Keratinocyte (primary cell): ENCODE measurements around the gene TCP11L2. TPM values are rescaled to one million over a fixed set of nuclear protein-coding genes. Genes with fewer than 3 reads are reported as not detected.
A peak's percentile ranks its signal among the peaks of the same experiment; 100 is the strongest.

ENCODE experiments used
- DNase-seq: peaks from one replicate; pipeline ENCODE4 v3.0.0-alpha.2; 2011; ENCODE audit warnings: low read depth, missing footprints, low spot score
- FAIRE-seq: peaks from 2 replicates; lab custom pipeline; 2011; peaks lifted over from hg19 to GRCh38; lab: Jason Lieb, UNC
- H2AFZ ChIP-seq: 2 replicates; pipeline ENCODE4 v1.6.0; 2012; ENCODE audit warnings: low read length, control low read depth, inconsistent platforms; ENCODE audit not compliant: control insufficient read depth
- H3K27ac ChIP-seq: 2 replicates; pipeline ENCODE4 v1.5.1; 2011; ENCODE audit warnings: low read length; ENCODE audit not compliant: control insufficient read depth, insufficient read depth
- H3K27me3 ChIP-seq: 3 replicates; pipeline ENCODE4 v1.6.0; 2011; ENCODE audit warnings: low read length; ENCODE audit not compliant: control insufficient read depth, insufficient read depth; ENCODE audit errors: extremely low read depth
- H3K36me3 ChIP-seq, 2 experiments: 2 replicates in 1 of 2; 3 replicates in 1 of 2; pipeline ENCODE4 v1.5.1; 2011; ENCODE audit warnings: low read length in 2 of 2, mild to moderate bottlenecking in 1 of 2; ENCODE audit not compliant: control insufficient read depth in 2 of 2, insufficient read depth in 2 of 2; ENCODE audit errors: extremely low read depth in 1 of 2
- H3K4me1 ChIP-seq: 3 replicates; pipeline ENCODE4 v1.5.1; 2011; ENCODE audit warnings: low read length; ENCODE audit not compliant: control insufficient read depth, insufficient read depth; ENCODE audit errors: extremely low read depth
- H3K4me2 ChIP-seq: 3 replicates; pipeline ENCODE4 v1.6.0; 2011; ENCODE audit warnings: low read depth, low read length; ENCODE audit not compliant: control insufficient read depth, insufficient read depth; ENCODE audit errors: extremely low read depth
- H3K4me3 ChIP-seq, 3 experiments: fragments of 200-600 bp in 1 of 3; sonication (generic) in 1 of 3; 2 replicates in 2 of 3; 3 replicates in 1 of 3; pipeline ENCODE4 v1.5.1; 2011 to 2016; ENCODE audit warnings: low read length in 3 of 3, mild to moderate bottlenecking in 3 of 3, control low read depth in 2 of 3, inconsistent platforms in 1 of 3, low read depth in 1 of 3, mixed read lengths in 1 of 3, mixed run types in 1 of 3, moderate library complexity in 1 of 3; ENCODE audit not compliant: control insufficient read depth in 2 of 3, insufficient read depth in 2 of 3; ENCODE audit errors: extremely low read depth in 1 of 3
- H3K79me2 ChIP-seq: 2 replicates; pipeline ENCODE4 v1.6.0; 2012; ENCODE audit warnings: low read length; ENCODE audit not compliant: control insufficient read depth, insufficient read depth
- H3K9ac ChIP-seq: 3 replicates; pipeline ENCODE4 v1.6.0; 2011; ENCODE audit warnings: low read length; ENCODE audit not compliant: control insufficient read depth, insufficient read depth; ENCODE audit errors: extremely low read depth
- H3K9me1 ChIP-seq: 3 replicates; pipeline ENCODE4 v1.6.0; 2011; ENCODE audit warnings: low read length; ENCODE audit not compliant: control insufficient read depth, insufficient read depth; ENCODE audit errors: extremely low read depth
- H3K9me3 ChIP-seq: 2 replicates; pipeline ENCODE4 v1.5.1; 2012; ENCODE audit warnings: low read depth, low read length; ENCODE audit not compliant: control insufficient read depth
- H4K20me1 ChIP-seq: 3 replicates; pipeline ENCODE4 v1.6.0; 2011; ENCODE audit warnings: low read length; ENCODE audit not compliant: control insufficient read depth, insufficient read depth; ENCODE audit errors: extremely low read depth
- CTCF ChIP-seq, 3 experiments: IDR thresholded peaks in 1 of 3; conservative IDR thresholded peaks in 1 of 3; optimal IDR thresholded peaks in 1 of 3; 2 replicates in 2 of 3; 3 replicates in 1 of 3; pipeline versions ENCODE3 to v1.5.1; 2011; ENCODE audit warnings: low read length in 3 of 3, mild to moderate bottlenecking in 3 of 3, moderate library complexity in 2 of 3, control low read depth in 1 of 3, inconsistent platforms in 1 of 3; ENCODE audit not compliant: insufficient read depth in 2 of 3; ENCODE audit errors: extremely low read depth in 1 of 3
- EZH2 ChIP-seq: IDR thresholded peaks from one replicate; pipeline ENCODE4 v1.6.1; 2012; ENCODE audit warnings: inconsistent platforms, mild to moderate bottlenecking, low read length, moderate library complexity
- dilution Hi-C: fragments of 300-500 bp; cut with MboI; formaldehyde crosslinking; loops from one replicate; pipeline ENCODE4 v1.7.0; 2020; ENCODE audit warnings: low sequenced_read_pairs; ENCODE audit not compliant: extremely low pct_ligation_motif_present
- polyA plus RNA-seq, 5 experiments: library from polyadenylated mRNA; depleted of rRNA in 3 of 5; stranded (reverse) in 3 of 5; stranded (forward) in 1 of 5; unstranded in 1 of 5; fragments of >200 nt; gene quantifications; 1 replicate in 1 of 5; 2 replicates in 3 of 5; 3 replicates in 1 of 5; pipeline versions ENCODE4 v1.2.1 to v1.2.3, GENCODE V29; 2011 to 2012; ENCODE audit warnings: missing spikeins in 2 of 5, low read depth in 1 of 5, low replicate concordance in 1 of 5

Gene TCP11L2
- polyA plus RNA-seq, 1 donor (not counting 4 experiments of a cell fraction or from before 2014, with no cell fraction given), result 6.1 TPM

DNA sequence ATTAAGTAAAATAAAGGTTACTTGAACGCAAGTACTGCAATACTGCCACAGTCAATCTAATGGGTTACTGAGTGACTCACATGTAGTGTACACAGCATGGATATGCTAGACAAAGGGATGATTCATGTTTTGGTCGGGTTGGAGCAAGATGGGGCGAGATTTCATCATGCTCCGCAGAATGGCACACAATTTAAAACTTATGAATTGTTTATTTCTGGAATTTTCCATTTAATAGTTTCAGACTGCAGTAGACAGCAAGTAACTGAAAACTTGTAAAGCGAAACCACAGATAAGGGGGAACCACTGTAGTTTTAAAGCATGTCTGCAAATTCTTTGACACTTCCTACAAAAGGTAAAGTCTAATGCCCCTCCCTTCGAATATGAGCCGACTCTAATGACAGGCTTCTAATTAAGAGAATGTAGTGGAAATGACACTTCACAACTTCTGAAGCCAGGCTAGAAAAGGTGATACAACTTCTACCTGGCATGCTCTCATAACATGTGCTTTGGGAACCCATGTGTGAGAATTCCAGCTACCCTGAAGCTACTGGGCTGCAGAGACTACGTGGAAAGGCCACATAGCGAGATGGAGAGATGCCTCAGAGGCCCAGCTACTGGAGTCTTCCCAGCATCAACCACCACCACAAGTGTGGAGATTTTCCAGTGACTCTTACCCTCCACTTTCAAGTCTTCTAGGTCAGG is 13.9 kb upstream of the TCP11L2 start:
- no peak overlapping the region for H3K4me3 ChIP-seq
- H3K36me3 ChIP-seq, result peaks cover 0 to 4% of the 10 kb centered on the region in 2 experiments
- no peaks in the 10 kb centered on the region for H3K79me2 ChIP-seq
- H3K9me1 ChIP-seq, result no peaks in the 10 kb centered on the region
- peak overlapping the region; percentile 77 for H3K9ac ChIP-seq
- peak overlapping the region; percentile 100 for H3K27ac ChIP-seq
- FAIRE-seq (peak; percentile 81), DNase-seq (no peak)
- peaks cover 24% of the 10 kb centered on the region for H3K4me1 ChIP-seq
- peak overlapping the region; percentile 61 for H3K4me2 ChIP-seq
- no peaks in the 10 kb centered on the region for H3K9me3 ChIP-seq
- TF ChIP-seq EZH2 (no peak), CTCF (optimal IDR thresholded peaks at IDR 0.05 in 1 of 3, IDR thresholded peaks at IDR 0.05 in 1 of 3, conservative IDR thresholded peaks at IDR 0.05 in 1 of 3; ENCODE audit: extremely low read depth in 1 of 3, insufficient read depth in 2 of 3, low read length in 3 of 3) (no peak)
- peak overlapping the region; percentile 90 for H2AFZ ChIP-seq
- dilution Hi-C loops, result no loop called here
- no peaks in the 10 kb centered on the region for H3K27me3 ChIP-seq
- H4K20me1 ChIP-seq, result no peaks in the 10 kb centered on the region

GRCh38 chr12:106289196-106289681 is 13.3 kb upstream of the TCP11L2 start:
- H3K4me1 ChIP-seq, result peaks cover 24% of the 10 kb centered on the region
- H3K9me1 ChIP-seq, result no peaks in the 10 kb centered on the region
- peak; percentile 23 for FAIRE-seq

More at GRCh38 chr12:106289196-106289681, 13.3 kb upstream of the TCP11L2 start:
- H2AFZ ChIP-seq, result peak overlapping the region; percentile 90
- no peaks in the 10 kb centered on the region for H3K79me2 ChIP-seq
- no peak for DNase-seq
- H3K27me3 ChIP-seq, result no peaks in the 10 kb centered on the region
- H3K4me3 ChIP-seq, result no peak overlapping the region
- H3K27ac ChIP-seq, result peak overlapping the region; percentile 100
- no peaks in the 10 kb centered on the region for H4K20me1 ChIP-seq
- no peaks in the 10 kb centered on the region for H3K9me3 ChIP-seq
- peak overlapping the region; percentile 61 for H3K4me2 ChIP-seq
- peak overlapping the region; percentile 77 for H3K9ac ChIP-seq
- dilution Hi-C loops, result no loop called here
- TF ChIP-seq EZH2 (no peak), CTCF (optimal IDR thresholded peaks at IDR 0.05 in 1 of 3, IDR thresholded peaks at IDR 0.05 in 1 of 3, conservative IDR thresholded peaks at IDR 0.05 in 1 of 3; ENCODE audit: extremely low read depth in 1 of 3, insufficient read depth in 2 of 3, low read length in 3 of 3) (no peak)
- H3K36me3 ChIP-seq, result peaks cover 0 to 4% of the 10 kb centered on the region in 2 experiments
